PC-3 (cell line): ENCODE measurements around the gene CLEC1A. TPM values are rescaled to one million over a fixed set of nuclear protein-coding genes. Genes with fewer than 3 reads are reported as not detected.

Experiments used
- ATAC-seq: fragments of 200-7000 bp; cut with Tn5 transposase; 2 replicates; pipeline ENCODE4 v1.9.1; 2020; ENCODE audit warnings: mild to moderate bottlenecking, moderate library complexity
- BruUV-seq: library from RNA; stranded (reverse); fragments of 400-500 nt; replicated peaks from 2 replicates; lab custom pipeline; 2021; lab: Mats Ljungman, UMichigan
- CTCF ChIA-PET: fragments of 300-600 bp; sonication (Branson Sonifier 250); formaldehyde crosslinking; loops from one replicate; lab custom pipeline; 2022; ENCODE audit warnings: antibody characterized with exemption; lab: Charles Lee
- POLR2A ChIA-PET: fragments of 300-600 bp; sonication (Branson Sonifier 250); formaldehyde crosslinking; loops from one replicate; lab custom pipeline; 2022; ENCODE audit warnings: antibody characterized with exemption; ENCODE audit not compliant: unreplicated experiment; lab: Charles Lee
- DNase-seq: peaks from one replicate; pipeline ENCODE4 v3.0.0-alpha.2; 2015
- H2AFZ ChIP-seq: fragments of 300-600 bp; sonication (generic); 2 replicates; pipeline ENCODE4 v1.6.0; 2016; ENCODE audit warnings: antibody characterized with exemption, low read length
- H3F3A ChIP-seq: fragments of 300-600 bp; sonication (generic); one replicate; pipeline ENCODE4 v1.6.0; 2017; ENCODE audit warnings: antibody characterized with exemption, low read length, control low read depth, mild to moderate bottlenecking; ENCODE audit not compliant: unreplicated experiment
- H3K27ac ChIP-seq: fragments of 300-600 bp; sonication (generic); 2 replicates; pipeline ENCODE4 v1.5.1; 2016; ENCODE audit warnings: mild to moderate bottlenecking, low read length
- H3K27me3 ChIP-seq: fragments of 300-600 bp; sonication (generic); 2 replicates; pipeline ENCODE4 v1.6.1; 2016; ENCODE audit warnings: low read length, mixed read lengths
- H3K36me3 ChIP-seq: fragments of 300-600 bp; sonication (generic); 2 replicates; pipeline ENCODE4 v1.6.1; 2016; ENCODE audit warnings: low read depth, mixed run types, low read length, mixed read lengths
- H3K4me1 ChIP-seq: fragments of 300-600 bp; sonication (generic); 2 replicates; pipeline ENCODE4 v1.5.1; 2016; ENCODE audit warnings: low read length; ENCODE audit not compliant: insufficient read depth
- H3K4me2 ChIP-seq: fragments of 300-600 bp; sonication (generic); 2 replicates; pipeline ENCODE4 v1.6.0; 2016; ENCODE audit warnings: low read length
- H3K4me3 ChIP-seq: fragments of 300-600 bp; sonication (generic); 2 replicates; pipeline ENCODE4 v1.5.1; 2016; ENCODE audit warnings: mild to moderate bottlenecking, low read length, mixed read lengths
- H3K79me2 ChIP-seq: fragments of 300-600 bp; sonication (generic); 2 replicates; pipeline ENCODE4 v1.6.1; 2017; ENCODE audit warnings: low read length, mixed read lengths
- H3K9ac ChIP-seq: fragments of 300-600 bp; sonication (generic); 2 replicates; pipeline ENCODE4 v1.6.0; 2016; ENCODE audit warnings: mild to moderate bottlenecking, low read length
- H3K9me2 ChIP-seq: fragments of 300-600 bp; sonication (generic); replicated peaks from 2 replicates; pipeline ENCODE4 v1.6.1; 2016; ENCODE audit warnings: mixed run types, low read length, mixed read lengths
- H3K9me3 ChIP-seq: fragments of 300-600 bp; sonication (generic); 2 replicates; pipeline ENCODE4 v1.6.1; 2016; ENCODE audit warnings: low read length, mixed read lengths
- H4K20me1 ChIP-seq: fragments of 300-600 bp; sonication (generic); 2 replicates; pipeline ENCODE4 v1.6.1; 2016; ENCODE audit warnings: low read length, mixed read lengths
- CTCF ChIP-seq: fragments of 300-600 bp; sonication (generic); conservative IDR thresholded peaks from 2 replicates; pipeline ENCODE4 v1.5.1; 2017; ENCODE audit warnings: antibody characterized with exemption, low read depth, mild to moderate bottlenecking, low read length
- EZH2 ChIP-seq: fragments of 300-600 bp; sonication (generic); IDR thresholded peaks from one replicate; pipeline ENCODE4 v1.6.1; 2017; ENCODE audit warnings: antibody characterized with exemption, mild to moderate bottlenecking, low read length; ENCODE audit not compliant: unreplicated experiment
- EZH2phosphoT487 ChIP-seq: fragments of 300-600 bp; sonication (generic); IDR thresholded peaks from 2 replicates; pipeline ENCODE4 v1.6.1; 2018; ENCODE audit warnings: mild to moderate bottlenecking, antibody characterized with exemption, low read length, borderline replicate concordance
- intact Hi-C: fragments of 100-400 bp; cut with micrococcal nuclease; formaldehyde crosslinking; loops from 2 replicates; pipeline ENCODE4 v1.9.0; 2023
- total RNA-seq: library from RNA; depleted of rRNA; stranded (reverse); fragments of >200 nt; gene quantifications from 2 replicates; pipeline ENCODE4 v1.2.3, GENCODE V29; 2014

The CLEC1A gene
- total RNA-seq, 1 experiment from 2014 or later, result not detected

- no peaks in the 10 kb centered on the region for H3K4me1 ChIP-seq
- BruUV-seq, result no TSS peak
- H3K36me3 ChIP-seq, result no peaks in the 10 kb centered on the region
- ATAC-seq, result no peak
- ChIA-PET CTCF (no interaction called here), POLR2A (no interaction called here)
- no peaks in the 10 kb centered on the region for H3K9me2 ChIP-seq
- DNase-seq, result no peak
- no peak for TF ChIP-seq EZH2
- no peak for TF ChIP-seq EZH2phosphoT487
- TF ChIP-seq CTCF, result no peak
- no peak overlapping the region for H3K9ac ChIP-seq
- no peak overlapping the region for H2AFZ ChIP-seq
- H3K79me2 ChIP-seq, result no peaks in the 10 kb centered on the region
- H4K20me1 ChIP-seq, result no peaks in the 10 kb centered on the region
- H3K9me3 ChIP-seq, result no peaks in the 10 kb centered on the region
- intact Hi-C loops, result no loop called here
- no peak overlapping the region for H3K4me3 ChIP-seq
- H3K27me3 ChIP-seq, result peaks cover 37% of the 10 kb centered on the region
- H3K27ac ChIP-seq, result no peak overlapping the region
- H3F3A ChIP-seq, result no peaks in the 10 kb centered on the region
- H3K4me2 ChIP-seq, result no peak overlapping the region
Measured at GRCh38 chr12:10058387-10058786, 40.4 kb downstream of the CLEC1A start.

DNA sequence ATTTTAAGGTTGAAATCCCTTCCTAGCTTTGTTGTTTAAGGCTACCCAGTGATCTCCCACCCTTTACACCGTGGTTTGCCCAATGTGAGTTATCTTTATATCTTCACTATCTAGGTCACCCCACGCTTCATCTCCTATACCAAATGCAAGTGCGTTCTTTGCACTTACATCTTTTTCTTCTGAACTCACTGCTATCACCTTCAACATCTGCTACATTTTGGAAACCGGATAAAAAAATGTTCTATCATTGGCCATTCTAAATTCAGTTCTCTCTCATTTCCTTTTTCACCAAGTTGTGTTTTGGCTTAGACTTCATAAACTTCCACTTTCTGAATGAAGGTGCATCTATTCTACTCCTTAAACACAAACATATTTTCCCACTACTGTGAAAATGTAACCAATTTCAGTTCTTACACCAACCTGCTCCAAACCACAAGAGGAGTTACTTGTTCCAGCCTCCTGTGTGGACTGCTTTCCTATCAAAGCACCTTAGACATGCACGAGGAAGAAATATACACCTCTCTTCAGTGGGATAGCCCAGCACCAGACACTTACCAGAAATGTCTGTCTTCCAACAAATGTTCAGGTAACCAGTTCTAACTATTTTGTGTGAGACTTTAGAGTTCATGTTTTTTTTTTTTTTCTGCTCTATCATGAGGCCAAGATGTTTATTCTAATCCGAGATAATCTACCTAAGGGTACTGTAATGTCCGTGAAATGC, 46.4 kb downstream of the CLEC1A start:
- ATAC-seq (no peak), DNase-seq (no peak)
- no peaks in the 10 kb centered on the region for H3K4me1 ChIP-seq
- ChIA-PET POLR2A (no interaction called here), CTCF (no interaction called here)
- no peaks in the 10 kb centered on the region for H4K20me1 ChIP-seq
- no peak overlapping the region for H3K27ac ChIP-seq
- H3K36me3 ChIP-seq, result no peaks in the 10 kb centered on the region
- BruUV-seq, result no TSS peak
- no peaks in the 10 kb centered on the region for H3K9me3 ChIP-seq
- H2AFZ ChIP-seq, result no peak overlapping the region
- no peaks in the 10 kb centered on the region for H3K9me2 ChIP-seq
- no peaks in the 10 kb centered on the region for H3K79me2 ChIP-seq
- no peak overlapping the region for H3K9ac ChIP-seq
- no peak overlapping the region for H3K4me3 ChIP-seq
- no peaks in the 10 kb centered on the region for H3F3A ChIP-seq
- H3K4me2 ChIP-seq, result no peak overlapping the region
- H3K27me3 ChIP-seq, result peaks cover 29% of the 10 kb centered on the region
- no peak for TF ChIP-seq EZH2
- no peak for TF ChIP-seq EZH2phosphoT487
- intact Hi-C loops, result no loop called here

- ATAC-seq (no peak), DNase-seq (no peak)
- Histone ChIP-seq H3K9me3 (no peaks in the 10 kb centered on the region), H3K4me3 (no peak overlapping the region), H3K9me2 (no peaks in the 10 kb centered on the region), H3K4me2 (no peak overlapping the region), H3F3A (no peaks in the 10 kb centered on the region), H2AFZ (no peak overlapping the region), H3K4me1 (no peaks in the 10 kb centered on the region), H3K36me3 (no peaks in the 10 kb centered on the region), H3K79me2 (no peaks in the 10 kb centered on the region), H3K27me3 (peaks cover 45% of the 10 kb centered on the region), H3K27ac (no peak overlapping the region), H3K9ac (no peak overlapping the region), H4K20me1 (no peaks in the 10 kb centered on the region)
- intact Hi-C loops, result no loop called here
- no peak for TF ChIP-seq CTCF
- TF ChIP-seq EZH2phosphoT487, result no peak
- no peak for TF ChIP-seq EZH2
- ChIA-PET CTCF (no interaction called here), POLR2A (interaction anchor here (0.7 kb wide), 1 partner anchor 179 kb away, joined by 4 read pairs; no protein-coding TSS in a partner anchor)
- no TSS peak for BruUV-seq
Measured at GRCh38 chr12:10048526-10048925, 50.3 kb downstream of the CLEC1A start.
